DMS 273 (cell line): ENCODE results near the gene DENND1A.

Experiments used
- DNase-seq: peaks from one replicate; lab custom pipeline; 2025; ENCODE audit not compliant: unreplicated experiment; lab: John Stamatoyannopoulos, UW

DENND1A gene

DNA sequence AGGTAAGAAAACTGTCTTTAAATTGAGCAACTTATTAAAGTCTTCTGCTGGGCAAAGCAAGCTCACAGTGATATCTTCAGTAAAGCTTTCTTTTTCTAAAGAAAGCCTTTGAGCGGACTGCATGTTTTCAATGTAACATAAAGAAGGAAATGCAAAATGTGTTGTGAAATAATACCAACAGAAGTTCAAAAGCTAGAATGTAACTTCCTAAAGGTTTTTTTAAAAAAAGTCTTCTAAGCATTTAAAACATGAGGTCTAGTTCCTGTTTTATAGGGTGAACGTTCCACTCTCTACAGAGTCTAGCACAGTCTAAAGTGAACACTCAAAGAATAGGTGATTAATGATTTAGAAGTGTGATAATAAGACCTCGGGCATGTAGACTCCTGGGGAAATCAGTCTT is 62.9 kb downstream of the DENND1A start:
- DNase-seq: no peak

DNA sequence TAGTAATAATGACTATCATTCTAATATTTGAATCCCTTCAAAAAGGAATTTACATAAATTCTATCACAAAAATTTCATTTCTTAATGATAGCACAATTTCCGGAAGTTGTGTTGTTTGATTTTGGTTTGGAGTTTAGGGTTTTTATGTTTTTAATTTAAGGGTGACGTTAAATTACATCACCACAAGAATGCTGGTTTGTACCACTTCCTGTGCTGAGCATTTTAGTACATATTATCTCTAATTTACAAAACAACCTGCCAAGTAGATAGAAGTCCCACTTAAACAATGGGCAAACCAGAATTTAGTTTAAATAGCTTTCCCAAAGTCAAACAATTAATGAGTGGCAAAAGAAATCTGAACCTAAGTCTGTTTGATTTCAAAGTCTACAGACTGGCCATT is 63.4 kb downstream of the DENND1A start:
- no peak for DNase-seq

DNA sequence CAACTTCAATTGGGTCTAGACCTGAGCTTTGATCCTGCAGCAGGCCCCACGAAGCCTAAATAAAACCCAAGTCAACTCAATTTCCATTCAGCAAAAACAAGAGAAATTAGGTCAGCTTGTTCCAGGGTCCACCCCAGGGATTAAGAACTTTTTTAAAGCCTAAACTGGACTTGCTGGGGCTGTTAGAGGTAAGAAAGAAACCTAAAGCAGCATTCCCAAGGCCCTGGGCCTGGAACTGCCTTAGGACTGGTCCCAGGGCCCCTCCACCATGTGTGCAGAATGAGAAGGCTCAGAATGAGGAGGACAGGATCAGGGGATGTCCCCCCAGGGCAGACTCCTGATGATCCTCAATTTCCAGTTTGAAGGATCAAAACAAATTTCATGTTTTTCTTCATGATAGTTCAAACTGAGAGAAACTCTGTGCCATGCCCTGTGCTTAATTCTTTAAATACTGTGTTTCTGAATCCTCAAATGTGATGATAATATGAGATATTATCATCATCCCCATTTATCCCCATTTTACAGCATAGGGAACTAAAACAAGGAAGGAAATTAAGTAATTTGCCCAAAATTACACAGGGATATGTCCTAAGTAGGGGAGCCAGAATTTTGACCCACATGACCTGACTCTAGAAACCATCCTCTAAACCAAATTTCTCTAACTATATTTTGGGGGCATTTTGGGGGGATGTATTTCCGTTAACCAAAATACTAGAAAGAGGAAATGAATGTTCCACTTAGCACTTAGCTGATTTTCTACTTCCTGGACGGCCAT is 64.5 kb downstream of the DENND1A start:
- no peak for DNase-seq

DNA sequence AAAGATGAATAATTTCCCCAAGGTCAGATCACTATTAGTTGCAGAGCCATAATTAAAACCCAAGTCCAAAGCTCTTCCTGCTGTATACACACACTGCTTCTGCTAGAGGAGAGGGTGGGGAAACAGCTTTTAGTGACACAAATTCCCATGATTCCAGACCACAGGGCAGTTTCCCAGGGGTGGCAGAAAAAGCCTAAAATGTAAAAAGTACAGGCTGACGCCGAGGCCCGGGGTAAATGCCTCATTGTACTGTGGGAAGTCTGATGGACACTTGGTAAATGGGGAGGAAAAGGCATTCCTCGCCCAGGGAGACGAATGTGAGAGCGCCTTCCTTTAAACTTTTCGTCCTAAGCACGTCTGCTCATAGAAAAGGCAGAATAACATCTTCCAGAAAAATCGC is 65.7 kb downstream of the DENND1A start:
- DNase-seq: no peak

DNA sequence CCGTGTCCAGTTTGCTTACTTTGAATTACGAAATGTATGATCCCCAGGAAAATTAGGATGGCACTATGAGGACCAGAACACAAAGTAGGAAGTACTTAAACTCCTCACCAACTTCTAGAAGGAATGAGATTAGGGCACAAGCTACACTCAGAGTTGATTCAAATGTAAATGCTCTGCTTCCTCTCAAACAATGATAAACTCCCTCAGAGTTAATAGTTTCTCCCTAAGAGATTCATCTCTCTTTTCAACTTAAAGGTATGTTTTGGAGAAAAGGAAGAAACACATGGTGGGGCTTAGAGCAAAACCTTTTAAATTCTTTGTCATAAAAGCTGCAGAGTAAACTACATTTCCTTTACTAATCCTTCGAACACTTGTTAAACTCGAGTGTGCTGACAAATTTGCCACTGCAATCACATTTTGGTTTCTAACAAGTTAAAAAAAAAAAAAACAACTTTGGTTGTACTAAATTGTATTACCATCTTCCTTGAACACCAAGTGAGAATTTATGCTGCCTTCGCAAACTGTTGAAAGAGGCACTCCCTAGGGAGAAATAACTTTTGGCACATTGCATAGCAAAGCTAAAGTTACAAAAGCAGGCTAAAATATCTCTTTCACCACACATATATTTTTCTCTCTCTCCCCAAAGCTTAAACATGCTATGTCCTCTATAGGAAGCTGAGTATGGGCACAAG is 66.6 kb downstream of the DENND1A start:
- peak; percentile 24 for DNase-seq

DNA sequence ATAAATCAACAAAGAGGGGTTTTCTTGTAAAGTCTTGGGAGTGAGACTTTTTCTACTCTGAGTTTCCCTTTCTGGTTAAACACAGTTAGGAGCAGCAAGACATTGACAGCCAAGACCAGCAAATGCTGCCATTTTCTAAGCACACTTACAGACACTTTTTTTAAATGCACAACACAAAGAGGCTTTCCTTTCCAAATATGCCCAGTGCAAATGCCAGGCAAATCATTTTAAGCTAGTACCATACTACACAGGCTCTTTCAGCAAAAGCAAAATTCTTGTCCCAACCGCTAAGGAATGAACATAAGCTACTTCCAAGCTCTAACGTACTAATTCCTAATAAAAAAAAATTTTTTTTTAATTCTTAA is 68.2 kb downstream of the DENND1A start:
- no peak for DNase-seq

DNA sequence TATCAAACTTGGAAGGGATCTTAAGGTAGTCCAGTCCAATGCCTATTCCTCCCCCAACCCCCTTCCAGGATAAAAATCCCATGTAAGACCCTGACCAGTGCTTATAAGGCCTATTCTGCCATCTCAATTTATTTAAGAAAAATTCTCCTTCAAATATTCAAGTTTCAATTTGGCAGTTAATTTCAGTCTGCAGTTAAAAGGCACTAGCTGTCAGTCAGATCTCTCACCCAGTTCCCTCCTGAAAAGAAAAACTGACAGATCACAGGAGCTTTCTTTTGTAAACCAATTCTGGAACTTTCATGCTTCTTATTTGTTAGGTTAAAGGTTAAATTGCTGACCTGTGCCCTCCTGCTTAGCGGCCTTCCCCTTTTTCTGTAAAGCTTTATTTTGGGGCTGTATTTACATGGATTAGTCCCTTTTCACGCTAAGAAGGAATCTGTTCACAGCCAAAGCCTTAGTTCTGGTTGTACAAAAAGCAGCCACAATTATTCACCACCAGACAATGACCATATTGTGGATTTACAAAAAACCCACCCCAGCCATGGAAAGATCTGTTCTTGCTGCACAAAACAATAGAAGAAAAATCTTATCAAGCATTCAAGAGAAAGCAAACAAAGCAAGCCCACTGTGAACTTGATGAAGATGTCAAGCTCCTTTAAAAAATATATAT is 68.7 kb downstream of the DENND1A start:
- DNase-seq: no peak

DNA sequence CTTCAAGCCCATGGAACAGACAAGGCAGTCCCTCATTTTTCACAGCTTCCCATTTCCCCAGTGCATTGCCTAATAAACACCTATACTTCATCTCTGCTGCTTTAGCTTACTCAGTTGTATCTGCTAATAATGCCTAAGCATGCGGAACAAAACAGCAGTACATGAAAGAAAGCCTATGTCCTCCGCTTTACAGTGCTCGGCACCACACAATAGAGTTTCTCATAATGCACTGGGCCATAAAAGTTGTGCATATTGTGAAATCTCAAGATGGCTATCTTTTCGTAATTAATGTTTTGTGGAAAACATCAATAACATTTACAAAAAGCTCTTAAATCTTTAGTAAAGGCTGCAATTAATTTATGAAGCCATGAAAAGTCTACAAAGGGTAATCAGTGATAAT is 69.3 kb downstream of the DENND1A start:
- no peak for DNase-seq

DNA sequence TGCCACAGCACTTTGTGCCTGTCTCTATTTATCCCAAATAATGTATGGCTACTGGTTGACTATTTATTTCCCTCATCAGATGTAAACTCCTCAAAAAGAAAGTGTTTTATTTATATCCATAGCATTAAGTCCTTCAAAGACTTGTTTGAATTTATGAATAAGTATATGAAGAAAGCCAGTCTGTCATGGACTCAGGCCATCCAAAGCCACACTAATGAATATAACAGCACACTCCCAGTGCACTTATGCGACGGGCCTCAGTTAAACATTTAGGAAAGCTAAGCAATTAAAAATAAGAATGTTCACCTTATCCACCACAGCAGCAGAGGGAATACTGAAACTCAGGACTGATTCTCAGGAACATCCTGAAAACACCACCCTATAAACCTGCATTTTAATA is 77.5 kb downstream of the DENND1A start:
- no peak for DNase-seq

DNA sequence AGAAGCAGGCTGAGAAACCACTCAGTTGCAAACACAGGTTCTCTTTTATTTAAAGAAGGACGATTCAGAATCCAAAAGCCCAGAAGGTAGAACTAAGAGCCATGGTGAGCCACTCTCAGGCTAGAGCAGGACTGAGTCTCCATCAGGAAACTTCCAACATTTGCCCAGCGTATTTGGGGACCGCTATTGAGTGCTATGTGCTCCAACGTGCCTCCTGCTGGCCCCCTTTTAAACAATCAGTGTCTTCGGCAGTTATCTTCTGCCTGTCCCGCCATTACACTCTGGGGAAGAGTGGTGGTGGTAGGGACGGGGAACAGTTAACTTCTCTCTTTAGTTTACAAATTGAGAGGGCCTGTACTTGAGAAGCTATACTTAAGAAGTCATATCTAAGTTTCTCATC is 78.1 kb downstream of the DENND1A start:
- DNase-seq: no peak

DNA sequence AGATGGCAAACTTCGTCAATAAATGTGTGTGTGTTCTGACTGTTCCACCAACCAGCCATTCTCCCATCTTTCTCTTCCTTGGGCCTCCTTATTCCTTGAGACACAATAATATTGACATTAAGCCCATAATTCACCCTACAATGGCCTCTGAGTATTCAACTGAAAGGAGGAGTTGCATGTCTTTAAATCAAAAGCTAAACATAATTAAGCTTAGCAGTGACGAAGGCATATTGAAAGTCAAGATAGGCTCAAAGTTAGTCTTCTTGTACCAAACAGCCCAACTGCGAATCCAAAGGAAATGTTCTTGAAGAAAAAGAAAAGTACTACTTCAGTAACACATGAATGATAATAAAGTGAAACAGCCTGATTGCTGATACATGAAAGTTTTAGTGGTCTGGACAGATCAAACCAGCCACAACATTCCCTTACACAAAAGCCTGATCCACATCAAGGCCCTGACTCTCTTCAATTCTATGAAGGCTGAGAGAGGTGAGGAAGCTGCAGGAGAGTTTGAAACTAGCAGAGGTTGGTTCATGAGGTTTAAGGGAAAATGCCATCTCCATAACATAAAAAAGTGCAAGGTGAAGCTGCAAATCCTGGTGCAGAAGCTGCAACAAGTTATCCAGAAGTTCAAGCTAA is 81.4 kb downstream of the DENND1A start:
- DNase-seq: no peak

DNA sequence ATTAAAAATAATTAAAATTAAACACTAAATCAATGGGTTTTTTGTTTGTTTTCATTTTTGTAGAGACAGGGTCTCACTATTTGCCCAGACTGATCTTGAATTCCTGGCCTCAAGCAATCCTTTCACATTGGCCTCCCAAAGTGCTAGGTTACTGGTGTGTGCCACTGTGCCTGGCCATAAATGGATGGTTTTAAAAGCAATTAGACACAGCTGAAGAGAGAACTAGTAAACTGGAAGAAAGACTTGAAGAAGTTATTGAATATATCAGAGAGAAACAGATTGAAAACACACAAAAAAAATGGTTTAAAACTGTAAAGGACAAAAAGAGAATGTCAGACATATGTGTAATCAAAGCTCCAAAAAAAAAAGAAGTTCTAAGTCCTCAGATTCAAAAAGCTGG is 83.0 kb downstream of the DENND1A start:
- no peak for DNase-seq

DNA sequence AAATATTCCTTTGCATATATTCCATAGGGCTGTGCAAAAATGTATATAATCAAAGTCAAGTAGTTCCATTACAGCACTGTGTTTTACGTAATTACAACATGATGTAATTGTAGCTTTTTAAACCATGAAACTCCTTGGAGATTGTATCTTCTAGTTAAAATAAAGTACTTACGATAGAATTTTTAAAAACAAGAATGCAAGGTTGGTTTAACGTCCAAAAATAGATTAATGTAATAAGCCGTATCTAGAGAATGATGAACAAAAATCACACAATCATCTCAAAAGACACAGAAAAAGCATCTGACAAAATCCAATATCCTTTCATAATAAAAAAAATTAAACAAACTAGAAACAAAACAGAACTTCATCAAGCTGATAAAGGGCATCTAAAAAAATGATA is 86.2 kb downstream of the DENND1A start:
- DNase-seq: no peak

DNA sequence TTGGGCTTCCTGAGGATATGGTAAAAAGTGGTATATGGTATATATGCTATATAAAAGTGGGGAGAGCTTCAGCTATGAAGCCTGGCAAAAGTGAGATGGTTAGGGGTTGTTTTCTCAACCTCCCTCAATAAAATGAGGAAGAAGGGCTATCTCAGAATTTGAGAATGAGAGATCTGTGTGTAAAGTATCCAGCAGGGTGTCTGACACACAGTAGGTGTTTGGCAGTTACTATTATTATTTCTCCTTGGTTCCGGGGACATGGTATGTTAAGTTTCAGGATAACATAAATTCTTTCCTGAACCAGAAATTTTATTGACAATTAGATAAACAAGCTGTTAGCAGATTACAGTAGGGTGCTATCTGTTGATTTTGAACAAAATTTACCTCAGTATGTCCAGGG is 94.1 kb downstream of the DENND1A start:
- DNase-seq: no peak

DNA sequence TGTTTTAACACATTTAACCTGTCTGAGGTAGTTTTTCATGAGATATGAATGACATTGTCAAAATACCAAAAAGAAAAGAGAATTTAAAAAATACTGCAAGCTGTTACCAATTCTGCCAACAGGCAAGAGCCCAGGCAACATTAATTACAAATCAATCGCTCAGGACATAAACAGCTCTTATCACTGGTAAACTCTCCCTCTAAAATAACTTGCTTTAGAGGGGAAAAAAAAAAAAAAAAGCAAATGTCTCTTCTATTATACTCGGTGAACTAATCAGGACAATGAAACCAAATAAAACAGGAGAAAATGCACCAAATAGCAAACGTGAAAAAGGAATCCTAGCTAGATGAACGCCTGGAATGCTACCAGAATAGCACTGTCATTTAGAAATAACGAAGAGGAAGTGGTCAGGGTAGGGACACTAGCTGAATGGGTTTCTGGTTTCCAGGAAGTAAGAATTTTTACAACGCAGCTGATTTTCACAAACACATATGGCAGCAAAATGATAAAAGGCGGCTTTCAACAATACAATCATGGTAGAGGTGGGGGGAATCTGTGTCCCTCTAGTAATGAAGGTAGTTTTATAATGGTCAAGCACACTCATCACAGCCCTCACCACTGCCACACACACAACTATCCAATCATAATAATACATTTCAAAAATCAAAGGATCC is 94.9 kb downstream of the DENND1A start:
- DNase-seq: no peak

DNA sequence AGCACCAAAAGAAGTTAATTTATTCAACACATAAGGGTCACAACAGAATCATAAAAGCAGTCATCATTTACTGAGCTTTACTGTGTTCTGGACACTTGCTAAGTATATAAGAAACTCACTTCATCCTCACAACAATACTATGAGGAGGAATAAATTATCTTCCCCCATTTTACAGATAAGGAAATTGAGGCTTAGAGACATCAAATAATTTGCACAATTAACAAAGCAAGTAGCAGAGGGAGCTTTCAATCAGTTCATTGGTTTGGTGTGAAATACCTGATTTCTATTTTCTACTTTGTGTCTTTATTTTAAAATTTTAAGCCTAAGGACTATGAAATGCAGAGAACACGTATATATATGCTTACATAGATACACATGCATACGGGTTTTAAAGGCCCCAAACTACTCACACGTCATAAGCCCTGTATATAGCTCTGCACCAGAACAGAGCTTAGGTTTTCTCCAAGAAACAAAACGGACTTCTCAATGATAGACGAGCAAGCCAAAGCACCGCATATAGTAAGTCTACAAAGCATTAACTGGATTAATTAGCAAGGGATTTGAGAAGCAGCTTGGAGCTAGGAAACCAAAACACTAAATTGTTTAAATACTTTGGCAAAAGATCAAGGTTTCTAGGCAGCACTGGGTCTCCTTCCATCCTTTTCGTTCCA is 95.6 kb downstream of the DENND1A start:
- peak; percentile 32 for DNase-seq

DNA sequence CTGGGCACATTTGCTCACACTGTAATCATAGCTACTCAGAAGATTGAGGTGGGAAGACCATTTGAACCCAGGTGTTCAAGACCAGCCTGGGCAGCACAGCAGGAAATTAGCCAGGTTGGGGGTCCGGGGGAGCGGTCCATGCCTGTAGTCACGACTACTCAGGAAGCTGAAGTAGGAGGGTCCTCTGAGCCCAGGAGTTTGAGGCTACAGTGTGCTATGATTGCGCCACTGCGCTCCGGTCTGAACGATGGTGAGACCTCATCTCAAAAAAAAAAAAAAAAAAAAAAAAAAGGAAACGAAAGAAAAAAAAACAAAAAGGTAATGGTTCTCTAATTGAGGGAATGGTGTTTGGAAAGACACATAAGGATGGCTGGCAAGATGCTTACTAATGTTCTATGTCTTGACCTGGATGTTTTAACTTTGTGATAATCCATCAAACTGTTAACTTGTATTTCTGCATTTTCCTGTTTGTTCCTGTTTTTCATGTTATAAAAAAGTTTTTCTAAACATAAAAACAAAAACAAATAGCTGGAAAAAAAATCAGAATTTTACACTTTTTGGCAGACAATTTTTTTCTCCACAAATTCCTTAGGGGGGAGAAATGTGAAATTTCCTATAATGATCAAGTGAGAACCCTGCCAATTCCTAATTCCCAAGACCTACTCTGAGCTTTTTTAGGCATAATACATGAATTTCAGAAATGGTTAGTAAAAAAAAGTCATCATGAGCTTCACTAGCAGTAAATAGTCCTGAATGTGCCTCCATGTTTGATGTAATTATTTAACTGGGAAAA is 96.9 kb downstream of the DENND1A start:
- no peak for DNase-seq

DNA sequence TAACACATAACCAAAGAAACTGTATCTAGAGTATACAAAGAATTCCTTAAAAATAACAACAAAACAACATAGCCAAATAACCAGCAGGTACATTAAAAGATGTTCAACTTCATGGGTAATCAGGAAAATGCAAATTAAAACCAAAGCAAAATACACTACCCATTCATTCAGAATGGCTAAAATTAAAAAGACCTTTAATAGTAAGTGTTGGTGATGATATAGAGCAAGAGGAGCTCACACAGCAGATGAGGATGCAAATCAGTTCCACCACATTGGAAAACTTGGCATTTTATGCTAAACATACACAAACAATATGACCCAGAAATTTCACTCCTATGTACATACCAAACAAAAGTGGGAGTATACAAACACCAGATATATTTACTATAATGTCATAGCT is 97.8 kb downstream of the DENND1A start:
- no peak for DNase-seq

DNA sequence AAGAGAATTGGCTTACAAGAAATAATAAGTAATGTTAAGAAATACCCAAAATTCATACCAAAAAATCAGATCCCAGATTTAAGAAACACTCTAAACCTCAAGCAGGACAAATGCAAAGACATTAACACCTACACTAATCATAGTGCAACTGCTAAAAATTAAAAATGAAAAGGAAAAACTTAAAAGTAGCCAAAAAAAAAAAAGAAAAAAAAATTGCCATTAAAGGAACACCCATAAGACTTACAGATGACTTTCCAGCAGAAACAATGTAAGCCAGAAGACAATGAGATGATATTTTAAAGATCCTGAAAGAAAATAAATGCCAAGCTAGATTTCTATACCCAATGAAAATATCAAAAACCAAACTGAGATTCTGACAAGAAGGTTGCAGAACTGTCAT is 101.5 kb downstream of the DENND1A start:
- no peak for DNase-seq
